Measurements from ENCODE around the gene GLI2.

The GLI2 gene

GRCh38 chr2:120739438-120740090 is 3.9 kb downstream of the GLI2 start:
- no peak for DNase-seq

- no peak for DNase-seq
Observed at GRCh38 chr2:120740375-120740764, 4.7 kb downstream of the GLI2 start.

GRCh38 chr2:120740765-120741524 is 5.3 kb downstream of the GLI2 start:
- DNase-seq: no peak

GRCh38 chr2:120741571-120742561 is 6.2 kb downstream of the GLI2 start:
- DNase-seq: no peak

GRCh38 chr2:120743657-120744056 is 8.0 kb downstream of the GLI2 start:
- DNase-seq: no peak

- no peak for DNase-seq
Observed at GRCh38 chr2:120744817-120745216, 9.1 kb downstream of the GLI2 start.

GRCh38 chr2:120745420-120746111 is 9.9 kb downstream of the GLI2 start:
- DNase-seq: no peak

- no peak for DNase-seq
Observed at GRCh38 chr2:120746144-120746543, 10.5 kb downstream of the GLI2 start.

- DNase-seq: no peak
Observed at GRCh38 chr2:120747281-120747680, 11.6 kb downstream of the GLI2 start.

GRCh38 chr2:120747706-120748105 is 12.0 kb downstream of the GLI2 start:
- DNase-seq: no peak

- no peak for DNase-seq
Observed at GRCh38 chr2:120748310-120748709, 12.6 kb downstream of the GLI2 start.

GRCh38 chr2:120748741-120749140 is 13.1 kb downstream of the GLI2 start:
- no peak for DNase-seq

- no peak for DNase-seq
Observed at GRCh38 chr2:120749506-120750431, 14.1 kb downstream of the GLI2 start.

GRCh38 chr2:120750488-120751210 is 15.0 kb downstream of the GLI2 start:
- DNase-seq: no peak

GRCh38 chr2:120751553-120751952 is 15.9 kb downstream of the GLI2 start:
- no peak for DNase-seq

GRCh38 chr2:120754067-120754960 is 18.6 kb downstream of the GLI2 start:
- DNase-seq: no peak

GRCh38 chr2:120758181-120759144 is 22.8 kb downstream of the GLI2 start:
- no peak for DNase-seq

- no peak for DNase-seq
Observed at GRCh38 chr2:120759543-120760331, 24.1 kb downstream of the GLI2 start.
